H1 (cell line): Measurements from ENCODE around the gene YPEL4. TPM values are rescaled to one million over a fixed set of nuclear protein-coding genes. Genes with fewer than 3 reads are reported as not detected.

Experiments
- CTCF ChIA-PET: fragments of 300-600 bp; sonication (Branson Sonifier 250); formaldehyde crosslinking; loops from one replicate; lab custom pipeline; 2021; ENCODE audit not compliant: partially characterized antibody; lab: Charles Lee
- POLR2A ChIA-PET: fragments of 300-600 bp; sonication (Branson Sonifier 250); formaldehyde crosslinking; loops from one replicate; lab custom pipeline; 2021; ENCODE audit warnings: inconsistent platforms; ENCODE audit not compliant: partially characterized antibody; lab: Charles Lee
- DNase-seq, 2 experiments: peaks; one replicate each; pipeline versions ENCODE4 v3.0.0 to v3.0.0-alpha.2; 2010 to 2022; ENCODE audit warnings: low spot score in 2 of 2, low read depth in 1 of 2, mixed read lengths in 1 of 2
- FAIRE-seq: peaks from 2 replicates; lab custom pipeline; 2011; peaks lifted over from hg19 to GRCh38; lab: Jason Lieb, UNC
- H2AFZ ChIP-seq: 2 replicates; pipeline ENCODE4 v1.8.1; 2012; ENCODE audit warnings: low read length, inconsistent platforms
- H2AK5ac ChIP-seq: 2 replicates; pipeline ENCODE4 v1.6.1; 2013; ENCODE audit warnings: low read depth, low read length
- H2BK120ac ChIP-seq: replicated peaks from 2 replicates; pipeline ENCODE3; 2013; ENCODE audit warnings: low read depth, low read length, inconsistent platforms
- H2BK12ac ChIP-seq: 2 replicates; pipeline ENCODE4 v1.6.1; 2013; ENCODE audit warnings: low read depth, low read length
- H2BK15ac ChIP-seq: 2 replicates; pipeline ENCODE4 v1.6.1; 2013; ENCODE audit warnings: low read length
- H2BK20ac ChIP-seq: 2 replicates; pipeline ENCODE4 v1.6.1; 2013; ENCODE audit warnings: low read length
- H2BK5ac ChIP-seq: 2 replicates; pipeline ENCODE4 v1.6.1; 2013; ENCODE audit warnings: low read depth, low read length
- H3K14ac ChIP-seq: 2 replicates; pipeline ENCODE4 v1.6.1; 2013; ENCODE audit warnings: inconsistent platforms; ENCODE audit not compliant: insufficient read length
- H3K18ac ChIP-seq: 2 replicates; pipeline ENCODE4 v1.6.1; 2013; ENCODE audit warnings: low read length; ENCODE audit errors: extremely low read depth
- H3K23ac ChIP-seq: 2 replicates; pipeline ENCODE4 v1.6.1; 2013; ENCODE audit warnings: inconsistent platforms; ENCODE audit not compliant: insufficient read length
- H3K23me2 ChIP-seq: 2 replicates; pipeline ENCODE4 v1.6.1; 2013; ENCODE audit warnings: low read depth, low read length
- H3K27ac ChIP-seq: 2 replicates; pipeline ENCODE4 v1.6.1; 2011; ENCODE audit warnings: low read depth, low read length, inconsistent platforms
- H3K27me3 ChIP-seq, 4 experiments: replicated peaks in 1 of 4; 1 replicate in 1 of 4; 2 replicates in 3 of 4; pipeline versions ENCODE4 v1.6.1 to v1.8.1; 2011 to 2013; ENCODE audit warnings: low read length in 3 of 4, mild to moderate bottlenecking in 3 of 4, inconsistent platforms in 2 of 4, mixed read lengths in 2 of 4, moderate library complexity in 1 of 4; ENCODE audit not compliant: control insufficient read depth in 3 of 4, insufficient read depth in 3 of 4; ENCODE audit errors: extremely low read depth in 1 of 4
- H3K36me3 ChIP-seq, 4 experiments: 2 replicates each; pipeline versions ENCODE4 v1.6.1 to v1.8.1; 2011 to 2013; ENCODE audit warnings: mild to moderate bottlenecking in 4 of 4, low read length in 3 of 4, moderate library complexity in 2 of 4, control low read depth in 1 of 4, inconsistent platforms in 1 of 4; ENCODE audit not compliant: insufficient read depth in 4 of 4, control insufficient read depth in 2 of 4
- H3K4ac ChIP-seq: replicated peaks from 2 replicates; pipeline ENCODE3; 2013; ENCODE audit warnings: low read length, low read depth, mixed read lengths, inconsistent platforms; ENCODE audit not compliant: insufficient read length
- H3K4me1 ChIP-seq, 4 experiments: replicated peaks in 1 of 4; 1 replicate in 1 of 4; 2 replicates in 3 of 4; pipeline versions ENCODE4 v1.6.1 to v1.8.1; 2011 to 2013; ENCODE audit warnings: low read length in 3 of 4, inconsistent platforms in 2 of 4, mixed read lengths in 1 of 4; ENCODE audit not compliant: insufficient read depth in 4 of 4, control insufficient read depth in 3 of 4
- H3K4me2 ChIP-seq, 2 experiments: 2 replicates each; pipeline versions ENCODE4 v1.6.1 to v1.8.1; 2011 to 2013; ENCODE audit warnings: low read depth in 2 of 2, low read length in 2 of 2, control low read depth in 1 of 2, inconsistent platforms in 1 of 2, mild to moderate bottlenecking in 1 of 2; ENCODE audit not compliant: insufficient read depth in 1 of 2
- H3K4me3 ChIP-seq, 4 experiments: fragments of 200-600, 300-600 bp in 1 of 4; sonication (generic), shearing (Covaris generic), sonication (Bioruptor Twin) in 1 of 4; 2 replicates each; pipeline versions ENCODE4 v1.5.1 to v1.8.1; 2011 to 2016; ENCODE audit warnings: low read length in 4 of 4, low read depth in 3 of 4, control low read depth in 2 of 4, inconsistent platforms in 2 of 4, mild to moderate bottlenecking in 2 of 4, mixed read lengths in 1 of 4, moderate library complexity in 1 of 4; ENCODE audit not compliant: insufficient read depth in 2 of 4; ENCODE audit errors: extremely low read depth in 1 of 4
- H3K56ac ChIP-seq: replicated peaks from 2 replicates; pipeline ENCODE3; 2013; ENCODE audit warnings: low read depth, mild to moderate bottlenecking, mixed read lengths, low read length, inconsistent platforms; ENCODE audit not compliant: insufficient read length
- H3K79me1 ChIP-seq: 2 replicates; pipeline ENCODE4 v1.6.1; 2013; ENCODE audit warnings: low read depth, low read length, control low read depth
- H3K79me2 ChIP-seq, 2 experiments: 2 replicates each; pipeline versions ENCODE4 v1.6.1 to v1.8.1; 2012 to 2013; ENCODE audit warnings: low read length in 2 of 2, mild to moderate bottlenecking in 2 of 2, inconsistent platforms in 1 of 2; ENCODE audit not compliant: insufficient read depth in 2 of 2, control insufficient read depth in 1 of 2
- H3K9ac ChIP-seq, 4 experiments: replicated peaks in 1 of 4; 1 replicate in 1 of 4; 2 replicates in 3 of 4; pipeline versions ENCODE4 v1.6.1 to v1.8.1; 2011 to 2013; ENCODE audit warnings: low read depth in 3 of 4, low read length in 3 of 4, control low read depth in 2 of 4, mild to moderate bottlenecking in 2 of 4, moderate library complexity in 2 of 4, inconsistent platforms in 1 of 4; ENCODE audit errors: extremely low read depth in 1 of 4
- H3K9me3 ChIP-seq, 2 experiments: 2 replicates each; pipeline versions ENCODE4 v1.6.1 to v1.8.1; 2012 to 2013; ENCODE audit warnings: mild to moderate bottlenecking in 2 of 2, moderate library complexity in 2 of 2, control low read depth in 1 of 2, inconsistent platforms in 1 of 2, low read depth in 1 of 2, low read length in 1 of 2, mixed read lengths in 1 of 2; ENCODE audit not compliant: insufficient read depth in 2 of 2
- H4K20me1 ChIP-seq, 2 experiments: replicated peaks in 1 of 2; 2 replicates each; pipeline versions ENCODE3 to v1.8.1; 2011 to 2013; ENCODE audit warnings: inconsistent platforms in 2 of 2, low read length in 2 of 2, mild to moderate bottlenecking in 1 of 2; ENCODE audit not compliant: insufficient read depth in 2 of 2, control insufficient read depth in 1 of 2
- H4K5ac ChIP-seq: 2 replicates; pipeline ENCODE4 v1.6.1; 2013; ENCODE audit warnings: low read length, low read depth, mixed read lengths, inconsistent platforms; ENCODE audit not compliant: insufficient read length
- H4K8ac ChIP-seq: 2 replicates; pipeline ENCODE4 v1.8.0; 2013; ENCODE audit warnings: mild to moderate bottlenecking, moderate library complexity, low read length, inconsistent platforms; ENCODE audit not compliant: insufficient read depth; ENCODE audit errors: extremely low read depth
- H4K91ac ChIP-seq: replicated peaks from 2 replicates; pipeline ENCODE3; 2013; ENCODE audit warnings: low read length, mixed read lengths, inconsistent platforms; ENCODE audit not compliant: insufficient read length
- CHD2 ChIP-seq: IDR thresholded peaks from 2 replicates; pipeline ENCODE4 v1.6.1; 2012; ENCODE audit warnings: low read length, improper control_type of control experiment
- HDAC2 ChIP-seq, 2 experiments: fragments of 300-600 bp in 1 of 2; sonication (generic) in 1 of 2; IDR thresholded peaks; 2 replicates each; pipeline ENCODE4 v1.6.1; 2011 to 2012; ENCODE audit warnings: low read depth in 2 of 2, low read length in 2 of 2, mild to moderate bottlenecking in 2 of 2, moderate library complexity in 2 of 2, borderline replicate concordance in 1 of 2, inconsistent platforms in 1 of 2
- JUND ChIP-seq: IDR thresholded peaks from 2 replicates; pipeline ENCODE4 v1.6.1; 2011; ENCODE audit warnings: mild to moderate bottlenecking, improper control_type of control experiment, low read length
- KDM4A ChIP-seq: IDR thresholded peaks from one replicate; pipeline ENCODE4 v1.7.1; 2012; ENCODE audit warnings: low read depth, mild to moderate bottlenecking, moderate library complexity, low read length, inconsistent platforms; ENCODE audit not compliant: severe bottlenecking
- PHF8 ChIP-seq: fragments of 200-600 bp; sonication (generic); conservative IDR thresholded peaks from 2 replicates; pipeline ENCODE4 v1.7.1; 2012; ENCODE audit warnings: low read depth, mild to moderate bottlenecking, inconsistent platforms, low read length, moderate library complexity
- RBBP5 ChIP-seq: IDR thresholded peaks from 2 replicates; pipeline ENCODE4 v1.7.1; 2012; ENCODE audit warnings: low read depth, mild to moderate bottlenecking, inconsistent platforms, low read length, moderate library complexity, borderline replicate concordance
- SAP30 ChIP-seq: fragments of 300-600 bp; sonication (generic); IDR thresholded peaks from 2 replicates; pipeline ENCODE4 v1.7.1; 2012; ENCODE audit warnings: low read length, moderate library complexity, mild to moderate bottlenecking, inconsistent platforms; ENCODE audit not compliant: insufficient read depth, insufficient replicate concordance
- SIX5 ChIP-seq: IDR thresholded peaks from 2 replicates; pipeline ENCODE4 v1.6.1; 2011; ENCODE audit warnings: mild to moderate bottlenecking, low read depth, low read length
- SP1 ChIP-seq: IDR thresholded peaks from 2 replicates; pipeline ENCODE4 v1.6.1; 2011; ENCODE audit warnings: low read depth, low read length
- SP4 ChIP-seq: IDR thresholded peaks from 2 replicates; pipeline ENCODE4 v1.6.1; 2012; ENCODE audit warnings: low read length, inconsistent platforms
- SUZ12 ChIP-seq: fragments of 200-600 bp; sonication (generic); IDR thresholded peaks from 2 replicates; pipeline ENCODE4 v1.6.1; 2012; ENCODE audit warnings: mild to moderate bottlenecking, inconsistent platforms, low read length, moderate library complexity, mixed read lengths
- TAF7 ChIP-seq: optimal IDR thresholded peaks from 2 replicates; pipeline ENCODE3; 2011; ENCODE audit warnings: low read depth, mild to moderate bottlenecking, inconsistent platforms, low read length, moderate library complexity, borderline replicate concordance
- WGBS, 2 experiments: shearing (Covaris generic) in 1 of 2; methylation state at CpG; one replicate each; pipeline versions ENCODE4 v1.1.6 to v1.1.7; 2013 to 2015; ENCODE audit warnings: low lambda C conversion rate in 2 of 2, mixed read lengths in 2 of 2, inconsistent platforms in 1 of 2, low coverage in 1 of 2, missing lambda C conversion rate in 1 of 2; ENCODE audit not compliant: insufficient replicate concordance in 2 of 2, insufficient coverage in 1 of 2, insufficient read length in 1 of 2; ENCODE audit errors: extremely low coverage in 1 of 2, missing lambda C conversion rate in 1 of 2; 5-methylcytosine and 5-hydroxymethylcytosine counted together
- polyA plus RNA-seq, 7 experiments: library from polyadenylated mRNA; depleted of rRNA in 3 of 7; stranded (reverse) in 5 of 7; unstranded in 2 of 7; fragments of >200 nt in 5 of 7; fragments of 200-250 nt in 2 of 7; gene quantifications; 1 replicate in 5 of 7; 2 replicates in 1 of 7; 4 replicates in 1 of 7; pipeline versions ENCODE4 v1.2.1 to v1.2.3, GENCODE V29; 2011 to 2013; ENCODE audit warnings: missing spikeins in 2 of 7, mixed read lengths in 2 of 7
- total RNA-seq: library from RNA; stranded (reverse); fragmentation: NEBNext Ultra II Directional; extraction: Animal tissue kit (Norgen Biotek cat#: 25700); gene quantifications from 2 replicates; pipeline ENCODE4 v1.2.1, GENCODE V29; 2021

Gene YPEL4
- total and polyA plus RNA-seq, 2 of the 8 experiments (the other 6 are each of a cell fraction or from before 2014, with no cell fraction given): 0.13 to 0.38 TPM

- TF ChIP-seq SP4 (no peak), SIX5 (no peak), SUZ12 (no peak), HDAC2 (IDR thresholded peaks at IDR 0.05; ENCODE audit: borderline replicate concordance in 1 of 2, low read depth in 2 of 2, low read length in 2 of 2) (no peak), TAF7 (no peak), SP1 (no peak), JUND (no peak), CHD2 (no peak), RBBP5 (no peak), KDM4A (no peak), PHF8 (no peak), SAP30 (no peak)
- H2BK15ac ChIP-seq: no peak overlapping the region
- peaks cover 0 to 2% of the 10 kb centered on the region in 2 experiments for H4K20me1 ChIP-seq
- H3K27me3 ChIP-seq: no peaks in the 10 kb centered on the region
- no peak overlapping the region for H3K9ac ChIP-seq
- no peaks in the 10 kb centered on the region for H3K4me1 ChIP-seq
- 88% methylated on average over 2 of the region's 2 CpGs; no CpG with 5 or more reads in 1 of the 2 experiments for WGBS, 2 experiments
- no peak overlapping the region for H2BK12ac ChIP-seq
- H2BK5ac ChIP-seq: no peak overlapping the region
- no peaks in the 10 kb centered on the region for H3K9me3 ChIP-seq
- H2BK120ac ChIP-seq: no peak overlapping the region
- no peak overlapping the region for H3K27ac ChIP-seq
- no peak overlapping the region for H3K4me3 ChIP-seq
- H4K91ac ChIP-seq: no peak overlapping the region
- peaks cover 7% of the 10 kb centered on the region for H3K79me1 ChIP-seq
- no peak overlapping the region for H4K5ac ChIP-seq
- H3K23me2 ChIP-seq: no peaks in the 10 kb centered on the region
- H3K56ac ChIP-seq: no peak overlapping the region
- POLR2A ChIA-PET: interaction anchor here (1.0 to 1.3 kb wide), 5 partner anchors 12 to 32 kb away, joined by 3 to 5 read pairs (median 4); no protein-coding TSS in a partner anchor
- peaks cover 5 to 36% (median 12%) of the 10 kb centered on the region in 4 experiments; a peak in 6 of 8 replicates for H3K36me3 ChIP-seq
- FAIRE-seq (no peak), DNase-seq (no peak)
- H2BK20ac ChIP-seq: no peak overlapping the region
- no peak overlapping the region for H4K8ac ChIP-seq
- CTCF ChIA-PET: interaction anchor here (1.1 kb wide), 1 partner anchor 112 kb away, joined by 3 read pairs; no protein-coding TSS in a partner anchor
- no peak overlapping the region for H2AFZ ChIP-seq
- H3K23ac ChIP-seq: no peak overlapping the region
- H3K4ac ChIP-seq: no peak overlapping the region
- H3K4me2 ChIP-seq: no peak overlapping the region
- no peak overlapping the region for H2AK5ac ChIP-seq
- peaks cover 0 to 48% of the 10 kb centered on the region in 2 experiments; a peak in 3 of 4 replicates for H3K79me2 ChIP-seq
- no peak overlapping the region for H3K18ac ChIP-seq
- H3K14ac ChIP-seq: no peak overlapping the region
These were observed 30.8 kb upstream of the YPEL4 start for GRCh38 chr11:57680552-57680874.
